A673 (cell line): ENCODE measurements around the gene BTBD18. TPM values are rescaled to one million over a fixed set of nuclear protein-coding genes. Genes with fewer than 3 reads are reported as not detected.

Experiments
- BruUV-seq: library from RNA; stranded (reverse); fragments of 400-500 nt; replicated peaks from 2 replicates; lab custom pipeline; 2021; lab: Mats Ljungman, UMichigan
- CTCF ChIA-PET: fragments of 300-600 bp; sonication (Branson Sonifier 250); formaldehyde crosslinking; loops from one replicate; lab custom pipeline; 2022; ENCODE audit warnings: antibody characterized with exemption; lab: Charles Lee
- POLR2A ChIA-PET: fragments of 300-600 bp; sonication (Branson Sonifier 250); formaldehyde crosslinking; loops from one replicate; lab custom pipeline; 2022; ENCODE audit warnings: antibody characterized with exemption; ENCODE audit not compliant: low non-redundant PET; lab: Charles Lee
- DNase-seq: peaks from one replicate; pipeline ENCODE4 v3.0.0-alpha.2; 2015; ENCODE audit warnings: low spot score
- H3K27ac ChIP-seq: fragments of 200-600 bp; sonication (generic); 2 replicates; pipeline ENCODE4 v1.5.1; 2016; ENCODE audit warnings: mixed run types, low read depth, mild to moderate bottlenecking, mixed read lengths, antibody characterized with exemption, low read length; ENCODE audit not compliant: poor library complexity, severe bottlenecking
- H3K27me3 ChIP-seq: fragments of 200-600 bp; sonication (generic); replicated peaks from 2 replicates; pipeline ENCODE4 v1.6.1; 2017; ENCODE audit warnings: mixed run types, low read depth, mild to moderate bottlenecking, mixed read lengths, antibody characterized with exemption, low read length; ENCODE audit not compliant: insufficient read depth, poor library complexity
- H3K36me3 ChIP-seq: fragments of 200-600 bp; sonication (generic); 2 replicates; pipeline ENCODE4 v1.6.1; 2016; ENCODE audit warnings: mixed run types, mild to moderate bottlenecking, mixed read lengths, antibody characterized with exemption, low read length; ENCODE audit not compliant: insufficient read depth, poor library complexity, severe bottlenecking
- H3K4me1 ChIP-seq: fragments of 200-600 bp; sonication (generic); 2 replicates; pipeline ENCODE4 v1.6.1; 2017; ENCODE audit warnings: mixed run types, mild to moderate bottlenecking, mixed read lengths, antibody characterized with exemption, low read length; ENCODE audit not compliant: insufficient read depth, poor library complexity, severe bottlenecking
- H3K4me3 ChIP-seq: fragments of 200-600 bp; sonication (generic); 2 replicates; pipeline ENCODE4 v1.5.1; 2016; ENCODE audit warnings: low read depth, mixed run types, mild to moderate bottlenecking, mixed read lengths, low read length; ENCODE audit not compliant: poor library complexity, severe bottlenecking
- H3K9me3 ChIP-seq: fragments of 200-600 bp; sonication (generic); 2 replicates; pipeline ENCODE4 v1.6.1; 2016; ENCODE audit warnings: mixed run types, low read depth, mild to moderate bottlenecking, mixed read lengths, antibody characterized with exemption, low read length; ENCODE audit not compliant: poor library complexity, severe bottlenecking
- EZH2 ChIP-seq: fragments of 200-600 bp; sonication (generic); IDR thresholded peaks from 2 replicates; pipeline ENCODE4 v1.6.1; 2017; ENCODE audit warnings: borderline replicate concordance, low read depth, mild to moderate bottlenecking, mixed read lengths, antibody characterized with exemption, low read length; ENCODE audit not compliant: poor library complexity, severe bottlenecking
- intact Hi-C: fragments of 100-400 bp; cut with micrococcal nuclease; formaldehyde crosslinking; loops from one replicate; pipeline ENCODE4 v1.10.0; 2022; ENCODE audit not compliant: unreplicated experiment
- total RNA-seq: library from RNA; stranded (reverse); gene quantifications from 2 replicates; pipeline ENCODE4 v1.2.3, GENCODE V29; 2021
- TF ChIP-seq, protein P1 (sequence below): fragments of 300-800, 200-600 bp; sonication (generic); conservative IDR thresholded peaks from 2 replicates; pipeline ENCODE4 v1.5.1; 2017; ENCODE audit warnings: low read depth, mild to moderate bottlenecking, antibody characterized with exemption, low read length, moderate library complexity, mixed read lengths

Gene BTBD18
- total RNA-seq, 1 experiment from 2014 or later = not detected

DNA sequence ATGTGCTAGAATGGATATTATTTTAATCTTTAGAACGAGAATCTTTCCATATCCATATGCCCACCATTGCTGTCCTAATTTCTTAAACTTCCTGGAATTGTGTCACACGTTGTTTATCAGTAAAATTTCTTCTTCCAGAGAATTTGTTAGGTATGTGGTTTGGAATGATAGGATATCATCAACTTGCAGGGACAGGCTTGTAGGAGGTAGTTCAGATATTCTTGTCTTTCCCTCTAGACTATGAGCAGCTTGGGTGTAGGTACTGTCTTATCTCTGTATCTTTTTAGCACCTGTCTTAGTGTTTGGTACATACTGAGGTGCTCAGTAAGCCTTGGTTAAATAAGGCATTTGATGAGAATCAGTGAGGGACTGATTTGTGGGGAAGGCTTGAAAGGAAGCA is 13.4 kb upstream of the BTBD18 start:
- ChIA-PET POLR2A (interaction anchor here (0.6 to 1.0 kb wide), 2 partner anchors 10 to 848 kb away, joined by 3 to 4 read pairs; no protein-coding TSS in a partner anchor), CTCF (no interaction called here)
- Histone ChIP-seq H3K9me3 (no peaks in the 10 kb centered on the region), H3K4me1 (peaks cover 20% of the 10 kb centered on the region), H3K27ac (peak overlapping the region; percentile 43), H3K36me3 (no peaks in the 10 kb centered on the region), H3K27me3 (no peaks in the 10 kb centered on the region), H3K4me3 (peak overlapping the region; percentile 84)
- TF ChIP-seq, protein P1, sequence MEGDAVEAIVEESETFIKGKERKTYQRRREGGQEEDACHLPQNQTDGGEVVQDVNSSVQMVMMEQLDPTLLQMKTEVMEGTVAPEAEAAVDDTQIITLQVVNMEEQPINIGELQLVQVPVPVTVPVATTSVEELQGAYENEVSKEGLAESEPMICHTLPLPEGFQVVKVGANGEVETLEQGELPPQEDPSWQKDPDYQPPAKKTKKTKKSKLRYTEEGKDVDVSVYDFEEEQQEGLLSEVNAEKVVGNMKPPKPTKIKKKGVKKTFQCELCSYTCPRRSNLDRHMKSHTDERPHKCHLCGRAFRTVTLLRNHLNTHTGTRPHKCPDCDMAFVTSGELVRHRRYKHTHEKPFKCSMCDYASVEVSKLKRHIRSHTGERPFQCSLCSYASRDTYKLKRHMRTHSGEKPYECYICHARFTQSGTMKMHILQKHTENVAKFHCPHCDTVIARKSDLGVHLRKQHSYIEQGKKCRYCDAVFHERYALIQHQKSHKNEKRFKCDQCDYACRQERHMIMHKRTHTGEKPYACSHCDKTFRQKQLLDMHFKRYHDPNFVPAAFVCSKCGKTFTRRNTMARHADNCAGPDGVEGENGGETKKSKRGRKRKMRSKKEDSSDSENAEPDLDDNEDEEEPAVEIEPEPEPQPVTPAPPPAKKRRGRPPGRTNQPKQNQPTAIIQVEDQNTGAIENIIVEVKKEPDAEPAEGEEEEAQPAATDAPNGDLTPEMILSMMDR = no peak
- TF ChIP-seq EZH2 = no peak
- intact Hi-C loops = no loop called here
- no TSS peak for BruUV-seq
- DNase-seq = no peak

DNA sequence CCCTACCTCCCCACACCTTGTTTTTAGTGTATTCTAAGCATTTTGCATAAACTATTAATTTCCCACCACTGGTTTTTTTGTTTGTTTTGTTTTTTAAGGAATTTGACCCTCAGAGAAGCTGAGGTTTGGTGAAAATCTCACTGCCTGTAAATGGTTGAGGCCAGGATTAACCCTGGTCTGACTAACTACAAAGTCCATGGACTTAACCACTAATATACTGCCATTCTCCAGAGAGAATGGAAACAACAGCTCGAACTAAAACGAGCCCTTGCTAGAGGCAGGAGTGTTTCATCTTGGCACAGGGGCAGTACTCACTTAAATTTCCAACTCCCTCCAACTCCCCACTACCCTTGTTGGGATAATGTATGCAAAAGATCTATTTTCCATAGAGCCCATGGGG is 12.9 kb upstream of the BTBD18 start:
- no peak for DNase-seq
- Histone ChIP-seq H3K27me3 (no peaks in the 10 kb centered on the region), H3K27ac (peak overlapping the region; percentile 43), H3K36me3 (no peaks in the 10 kb centered on the region), H3K4me3 (peak overlapping the region; percentile 84), H3K9me3 (no peaks in the 10 kb centered on the region), H3K4me1 (peaks cover 20% of the 10 kb centered on the region)
- intact Hi-C loops = no loop called here
- POLR2A ChIA-PET = interaction anchor here (0.6 to 1.0 kb wide), 2 partner anchors 10 to 848 kb away, joined by 3 to 4 read pairs; no protein-coding TSS in a partner anchor
- CTCF ChIA-PET = no interaction called here
- BruUV-seq = no TSS peak
- no peak for TF ChIP-seq EZH2
- TF ChIP-seq, protein P1 = no peak

DNA sequence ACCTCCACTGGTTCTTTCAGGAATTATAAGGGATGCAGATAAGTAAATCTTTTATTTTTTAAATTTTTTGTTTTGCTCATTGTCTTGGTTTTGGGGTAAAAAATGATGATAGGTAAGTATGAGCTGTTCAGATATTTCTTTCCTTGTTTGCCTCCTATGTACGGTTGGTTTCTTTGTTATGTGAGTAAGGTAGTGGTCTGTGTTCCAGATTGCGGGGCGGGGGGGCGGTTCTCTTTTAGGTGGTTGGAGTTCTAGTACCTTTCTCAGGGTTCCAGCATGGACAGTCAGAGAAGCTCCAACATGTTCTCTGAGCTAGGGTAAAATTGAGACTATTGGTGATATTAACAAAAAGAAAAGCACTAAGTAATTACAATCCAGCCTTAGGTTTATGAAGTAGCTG is 12.4 kb upstream of the BTBD18 start:
- DNase-seq = no peak
- Histone ChIP-seq H3K36me3 (no peaks in the 10 kb centered on the region), H3K27ac (peak overlapping the region; percentile 98), H3K9me3 (no peaks in the 10 kb centered on the region), H3K4me1 (peaks cover 20% of the 10 kb centered on the region), H3K27me3 (no peaks in the 10 kb centered on the region), H3K4me3 (peak overlapping the region; percentile 84)
- CTCF ChIA-PET = interaction anchor here (1.7 kb wide), 1 partner anchor 36 kb away, joined by 9 read pairs; no protein-coding TSS in a partner anchor
- no peak for TF ChIP-seq EZH2
- TF ChIP-seq, protein P1 = no peak
- POLR2A ChIA-PET = interaction anchor here (1.0 kb wide), 1 partner anchor 847 kb away, joined by 3 read pairs; no protein-coding TSS in a partner anchor
- no TSS peak for BruUV-seq
- intact Hi-C loops = no loop called here
